Mesodermal cell (in vitro differentiated cells): Measurements from ENCODE around the gene HOXC10.

Experiments used
- H3K27ac ChIP-seq: 2 replicates; pipeline ENCODE4 v1.7.0; 2013; ENCODE audit warnings: mild to moderate bottlenecking, low read depth, low read length, moderate library complexity; ENCODE audit not compliant: severe bottlenecking
- H3K36me3 ChIP-seq: 2 replicates; pipeline ENCODE4 v1.7.1; 2013; ENCODE audit warnings: mild to moderate bottlenecking, low read length, moderate library complexity; ENCODE audit not compliant: control insufficient read depth, insufficient read depth
- H3K4me1 ChIP-seq: one replicate; pipeline ENCODE4 v1.7.1; 2013; ENCODE audit warnings: mild to moderate bottlenecking, low read length; ENCODE audit not compliant: insufficient read depth, control insufficient read depth, poor library complexity, severe bottlenecking
- H3K4me3 ChIP-seq: 2 replicates; pipeline ENCODE4 v1.7.0; 2013; ENCODE audit warnings: low read length, control low read depth, mild to moderate bottlenecking; ENCODE audit not compliant: insufficient read depth, poor library complexity, severe bottlenecking; ENCODE audit errors: extremely low read depth
- H3K9me3 ChIP-seq: 2 replicates; pipeline ENCODE4 v1.7.1; 2013; ENCODE audit warnings: mild to moderate bottlenecking, low read length, moderate library complexity; ENCODE audit not compliant: control insufficient read depth
- WGBS, 2 experiments: methylation state at CpG; one replicate each; pipeline ENCODE4 v1.1.5; 2013; ENCODE audit warnings: missing lambda C conversion rate in 2 of 2; ENCODE audit not compliant: insufficient coverage in 2 of 2; 5-methylcytosine and 5-hydroxymethylcytosine counted together

Gene HOXC10

DNA sequence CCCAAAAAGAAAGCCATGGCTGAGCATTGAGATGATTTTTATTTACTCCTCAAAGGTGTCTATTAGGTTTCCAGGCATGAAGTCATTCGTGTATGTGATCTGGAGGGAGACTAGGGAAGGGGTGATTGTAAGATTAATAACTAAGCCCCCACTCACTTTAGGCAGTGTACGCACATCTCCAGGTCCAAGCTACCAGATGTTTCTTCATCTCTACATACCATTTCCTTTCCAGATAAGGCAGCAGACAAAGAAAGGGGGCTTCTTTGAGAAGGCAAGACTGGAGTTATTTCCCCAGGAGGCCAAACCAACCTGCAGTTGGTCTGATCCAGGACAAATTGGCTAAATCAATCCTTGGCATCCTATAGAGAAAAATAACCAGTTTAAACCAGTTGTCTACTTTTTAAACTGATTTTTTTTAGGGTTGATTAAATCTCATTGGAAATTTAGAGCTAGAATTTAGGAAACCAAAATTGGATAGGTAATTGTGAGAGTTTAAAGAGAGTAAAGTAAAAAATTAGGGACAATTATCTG, 42.4 kb upstream of the HOXC10 start:
- Histone ChIP-seq H3K36me3 (no peaks in the 10 kb centered on the region), H3K9me3 (no peaks in the 10 kb centered on the region), H3K4me3 (no peak overlapping the region), H3K4me1 (no peaks in the 10 kb centered on the region), H3K27ac (no peak overlapping the region)
- 88% methylated on average over 1 of the region's 2 CpGs; no CpG with 5 or more reads in 1 of the 2 experiments for WGBS, 2 experiments

DNA sequence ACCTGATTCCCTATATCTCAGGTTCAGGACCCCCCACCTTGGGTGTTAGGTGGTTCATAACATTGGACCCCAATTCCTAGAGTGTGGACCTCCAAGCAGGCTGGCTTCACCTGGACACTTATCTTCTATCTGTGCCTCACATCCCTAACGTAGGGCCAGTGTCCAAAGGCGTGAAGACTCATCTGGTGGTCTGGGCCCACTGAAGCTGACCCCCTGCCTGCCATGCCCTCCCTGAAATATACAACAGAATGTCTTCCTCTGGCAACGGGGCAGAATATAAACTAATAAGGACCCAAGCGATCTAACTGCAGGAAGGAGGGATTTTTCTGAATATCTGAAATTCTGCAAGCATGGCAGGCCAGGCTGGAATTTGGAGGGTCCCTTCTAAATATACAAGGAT, 40.7 kb upstream of the HOXC10 start:
- Histone ChIP-seq H3K4me3 (no peak overlapping the region), H3K36me3 (no peaks in the 10 kb centered on the region), H3K9me3 (no peaks in the 10 kb centered on the region), H3K4me1 (no peaks in the 10 kb centered on the region), H3K27ac (no peak overlapping the region)
- WGBS, 2 experiments = 65% methylated on average over 2 of the region's 4 CpGs; no CpG with 5 or more reads in 1 of the 2 experiments

GRCh38 chr12:53944907-53945847, 39.8 kb upstream of the HOXC10 start:
- Histone ChIP-seq H3K4me1 (no peaks in the 10 kb centered on the region), H3K36me3 (no peaks in the 10 kb centered on the region), H3K27ac (no peak overlapping the region), H3K9me3 (no peaks in the 10 kb centered on the region), H3K4me3 (no peak overlapping the region)
- WGBS, 2 experiments = 21 to 25% methylated on average over 29 to 37 of the region's 51 CpGs

DNA sequence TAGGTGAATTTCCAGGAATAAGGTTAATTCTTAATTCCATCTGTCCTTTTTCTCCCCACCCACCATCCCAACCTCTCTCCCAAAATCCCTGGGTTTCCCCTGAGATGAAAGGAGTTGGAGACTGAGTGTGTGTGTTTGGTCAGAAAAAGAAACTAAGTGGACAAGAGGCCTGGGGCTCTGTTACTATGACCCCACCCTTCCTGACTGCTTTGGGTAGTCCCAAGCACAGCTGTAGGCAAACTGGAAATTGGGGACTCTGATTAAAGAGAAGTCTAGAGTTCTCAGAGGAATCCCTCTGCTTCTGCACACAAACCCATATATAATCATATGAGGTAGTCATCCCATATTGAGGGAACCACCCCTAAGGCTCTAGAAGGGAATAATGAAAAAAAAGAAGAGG, 37.2 kb upstream of the HOXC10 start:
- Histone ChIP-seq H3K4me1 (no peaks in the 10 kb centered on the region), H3K4me3 (no peak overlapping the region), H3K36me3 (no peaks in the 10 kb centered on the region), H3K9me3 (no peaks in the 10 kb centered on the region), H3K27ac (no peak overlapping the region)

DNA sequence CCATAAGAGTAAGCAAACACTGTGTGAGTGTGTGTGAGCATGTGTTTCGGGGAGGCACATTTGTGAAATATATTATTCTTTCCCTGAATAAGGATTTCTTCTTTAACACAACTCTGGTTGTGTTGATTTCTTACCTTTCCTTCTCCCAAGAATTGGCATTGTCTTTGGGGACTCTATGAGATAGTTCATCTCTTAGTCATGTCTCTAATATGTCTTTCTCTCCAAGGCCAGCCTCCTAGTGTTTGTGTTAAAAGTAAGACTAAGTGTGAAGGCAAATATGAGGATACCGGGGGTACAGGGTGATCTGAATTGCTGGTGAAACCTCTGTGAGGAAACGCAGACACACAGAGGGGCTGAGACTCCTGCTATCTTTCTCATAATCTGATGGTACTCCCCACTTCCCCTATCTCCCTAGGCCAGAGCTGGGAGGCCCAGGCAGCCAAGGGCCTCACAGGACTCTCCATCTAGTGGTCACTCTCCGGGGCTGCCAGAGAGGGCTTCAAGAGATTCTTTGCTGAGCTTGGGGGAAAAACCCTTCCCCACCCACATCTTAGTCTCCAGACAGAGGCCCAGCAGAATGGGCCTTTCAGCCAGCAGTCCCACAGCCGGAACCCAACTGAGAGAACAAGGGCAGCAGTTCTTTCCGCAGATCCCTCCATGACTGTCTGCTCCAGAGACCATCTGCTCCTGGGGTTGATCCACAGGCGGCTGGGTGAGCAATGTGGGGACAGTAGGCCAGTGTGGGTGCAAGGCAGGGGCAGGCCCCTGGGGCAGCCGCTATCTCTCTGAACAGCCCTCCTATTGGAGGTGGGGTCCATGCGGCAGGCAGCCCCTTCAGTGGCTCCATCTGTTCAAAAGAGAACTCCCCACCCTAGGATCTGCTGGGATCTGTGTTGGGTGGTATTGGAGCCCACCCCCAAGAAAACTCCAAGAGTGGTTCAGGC, 36.0 kb upstream of the HOXC10 start:
- H3K36me3 ChIP-seq = no peaks in the 10 kb centered on the region
- no peak overlapping the region for H3K27ac ChIP-seq
- peaks cover 8% of the 10 kb centered on the region for H3K4me1 ChIP-seq
- no peaks in the 10 kb centered on the region for H3K9me3 ChIP-seq
- 47 to 52% methylated on average over 5 to 6 of the region's 9 CpGs for WGBS, 2 experiments
- no peak overlapping the region for H3K4me3 ChIP-seq

GRCh38 chr12:53949631-53950436, 35.1 kb upstream of the HOXC10 start:
- no peak overlapping the region for H3K4me3 ChIP-seq
- WGBS, 2 experiments = 4% methylated on average over 23 of the region's 34 CpGs

DNA sequence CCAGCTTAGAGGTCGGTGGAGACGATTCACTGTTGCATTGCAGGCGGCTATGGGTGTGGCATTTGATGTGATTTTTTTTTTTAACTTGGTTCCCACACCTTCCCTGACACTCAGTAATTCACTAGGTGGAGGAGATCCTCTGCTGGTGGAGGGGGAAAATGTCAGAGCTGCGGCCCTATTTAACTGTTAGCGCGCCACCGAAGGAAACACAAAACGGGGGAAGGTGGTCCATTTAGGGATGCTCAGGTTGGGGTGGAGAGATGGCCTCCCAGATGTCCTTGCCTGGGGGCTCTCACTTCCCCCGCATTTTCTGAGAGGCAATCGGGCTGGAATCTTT, 34.5 kb upstream of the HOXC10 start:
- no peaks in the 10 kb centered on the region for H3K36me3 ChIP-seq
- peaks cover 10% of the 10 kb centered on the region for H3K4me1 ChIP-seq
- H3K27ac ChIP-seq = no peak overlapping the region
- H3K4me3 ChIP-seq = no peak overlapping the region
- 7 to 18% methylated on average over 4 to 5 of the region's 10 CpGs for WGBS, 2 experiments
- H3K9me3 ChIP-seq = no peaks in the 10 kb centered on the region

More at GRCh38 chr12:53949631-53950436, 35.1 kb upstream of the HOXC10 start:
- H3K4me1 ChIP-seq = peaks cover 10% of the 10 kb centered on the region
- H3K27ac ChIP-seq = no peak overlapping the region
- no peaks in the 10 kb centered on the region for H3K9me3 ChIP-seq
- H3K36me3 ChIP-seq = no peaks in the 10 kb centered on the region

- Histone ChIP-seq H3K4me3 (no peak overlapping the region), H3K27ac (no peak overlapping the region), H3K4me1 (peaks cover 10% of the 10 kb centered on the region), H3K36me3 (no peaks in the 10 kb centered on the region), H3K9me3 (no peaks in the 10 kb centered on the region)
- 6 to 7% methylated on average over 19 to 23 of the region's 34 CpGs for WGBS, 2 experiments
Measured at GRCh38 chr12:53950789-53951576, 34.0 kb upstream of the HOXC10 start.

DNA sequence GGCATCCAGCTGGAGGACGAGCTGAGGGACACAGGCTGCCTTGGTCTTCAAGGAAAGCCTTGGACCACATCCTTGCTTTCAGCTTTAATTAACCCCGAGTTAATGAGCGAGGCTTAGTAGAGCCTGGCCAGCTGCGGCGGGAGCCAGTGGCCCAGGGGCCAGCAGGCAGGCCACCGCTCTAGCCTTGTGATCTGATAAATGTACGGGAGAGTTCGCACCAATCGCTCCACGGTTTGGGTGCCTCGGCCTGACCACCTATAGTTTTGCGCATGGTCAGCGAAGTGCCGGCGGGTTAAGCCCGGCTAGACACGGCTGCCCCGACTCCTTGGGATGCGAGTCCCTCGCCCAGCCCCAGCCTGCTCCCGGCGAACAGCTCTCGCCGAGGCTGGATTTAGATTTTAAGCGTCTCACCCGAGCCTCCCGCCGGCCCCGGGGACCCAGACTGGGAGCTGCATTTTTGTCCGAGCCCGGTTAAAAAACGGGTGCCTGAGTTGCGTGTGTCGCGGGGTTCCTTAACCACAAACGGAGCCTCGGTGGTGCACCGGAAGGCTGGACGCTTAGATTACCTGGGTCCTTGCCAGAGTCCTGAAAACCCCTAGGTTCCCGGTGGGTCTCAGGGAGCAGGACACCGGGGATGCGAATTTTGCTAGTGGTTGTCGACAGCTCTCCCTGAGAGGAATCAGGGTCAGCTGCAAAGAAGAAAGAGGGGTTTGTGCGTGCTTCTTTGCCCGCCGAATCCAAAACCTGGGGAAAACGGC, 33.2 kb upstream of the HOXC10 start:
- H3K4me3 ChIP-seq = no peak overlapping the region

More for the DNA sequence above, 33.2 kb upstream of the HOXC10 start:
- H3K36me3 ChIP-seq = no peaks in the 10 kb centered on the region
- no peak overlapping the region for H3K27ac ChIP-seq
- WGBS, 2 experiments = 9% methylated on average over 45 to 47 of the region's 47 CpGs
- no peaks in the 10 kb centered on the region for H3K9me3 ChIP-seq
- H3K4me1 ChIP-seq = peaks cover 10% of the 10 kb centered on the region
